Measurements from ENCODE around the gene USF3. TPM values are rescaled to one million over a fixed set of nuclear protein-coding genes. Genes with fewer than 3 reads are reported as not detected.

USF3 gene
- total and polyA plus RNA-seq, 2 of the 13 experiments (the other 11 are each of a cell fraction or from before 2014, with no cell fraction given), result 6.3 to 15.2 TPM

- TF ChIP-seq, protein P1, sequence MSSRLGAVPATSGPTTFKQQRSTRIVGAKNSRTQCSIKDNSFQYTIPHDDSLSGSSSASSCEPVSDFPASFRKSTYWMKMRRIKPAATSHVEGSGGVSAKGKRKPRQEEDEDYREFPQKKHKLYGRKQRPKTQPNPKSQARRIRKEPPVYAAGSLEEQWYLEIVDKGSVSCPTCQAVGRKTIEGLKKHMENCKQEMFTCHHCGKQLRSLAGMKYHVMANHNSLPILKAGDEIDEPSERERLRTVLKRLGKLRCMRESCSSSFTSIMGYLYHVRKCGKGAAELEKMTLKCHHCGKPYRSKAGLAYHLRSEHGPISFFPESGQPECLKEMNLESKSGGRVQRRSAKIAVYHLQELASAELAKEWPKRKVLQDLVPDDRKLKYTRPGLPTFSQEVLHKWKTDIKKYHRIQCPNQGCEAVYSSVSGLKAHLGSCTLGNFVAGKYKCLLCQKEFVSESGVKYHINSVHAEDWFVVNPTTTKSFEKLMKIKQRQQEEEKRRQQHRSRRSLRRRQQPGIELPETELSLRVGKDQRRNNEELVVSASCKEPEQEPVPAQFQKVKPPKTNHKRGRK (CRISPR knock-in tag; IDR thresholded peaks at IDR 0.05), result no peak
- peak; percentile 88 for TF ChIP-seq PHF21A (CRISPR knock-in tag; IDR thresholded peaks at IDR 0.05)
- TF ChIP-seq RAD21 (CRISPR knock-in tag; IDR thresholded peaks at IDR 0.05), result no peak
- no peak for TF ChIP-seq ZNF605 (CRISPR knock-in tag; IDR thresholded peaks at IDR 0.05)
- TF ChIP-seq HMGXB3 (CRISPR knock-in tag; IDR thresholded peaks at IDR 0.05; ENCODE audit: borderline replicate concordance), result no peak
- no peak for TF ChIP-seq ZNF225 (CRISPR knock-in tag; IDR thresholded peaks at IDR 0.05)
- no peak for TF ChIP-seq RFX3 (CRISPR knock-in tag; IDR thresholded peaks at IDR 0.05)
- TF ChIP-seq ZNF7 (CRISPR knock-in tag; IDR thresholded peaks at IDR 0.05), result no peak
- no peak for TF ChIP-seq ETS1 (CRISPR knock-in tag; IDR thresholded peaks at IDR 0.05)
- no peak for TF ChIP-seq ZKSCAN1 (IDR thresholded peaks at IDR 0.05; ENCODE audit: low read length)
- TF ChIP-seq ELF1 (CRISPR knock-in tag; IDR thresholded peaks at IDR 0.05), result no peak
- TF ChIP-seq ZNF660 (CRISPR knock-in tag; IDR thresholded peaks at IDR 0.05; ENCODE audit: borderline replicate concordance, low read depth), result no peak
- TF ChIP-seq POLR2G (IDR thresholded peaks at IDR 0.05; ENCODE audit: low read depth, low read length), result no peak
- TF ChIP-seq, protein P2, sequence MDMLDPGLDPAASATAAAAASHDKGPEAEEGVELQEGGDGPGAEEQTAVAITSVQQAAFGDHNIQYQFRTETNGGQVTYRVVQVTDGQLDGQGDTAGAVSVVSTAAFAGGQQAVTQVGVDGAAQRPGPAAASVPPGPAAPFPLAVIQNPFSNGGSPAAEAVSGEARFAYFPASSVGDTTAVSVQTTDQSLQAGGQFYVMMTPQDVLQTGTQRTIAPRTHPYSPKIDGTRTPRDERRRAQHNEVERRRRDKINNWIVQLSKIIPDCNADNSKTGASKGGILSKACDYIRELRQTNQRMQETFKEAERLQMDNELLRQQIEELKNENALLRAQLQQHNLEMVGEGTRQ (IDR thresholded peaks at IDR 0.05; ENCODE audit: low read depth, low read length), result no peak
- TF ChIP-seq, protein P2 (CRISPR knock-in tag; IDR thresholded peaks at IDR 0.05; ENCODE audit: borderline replicate concordance), result no peak
- TF ChIP-seq IRF9 (CRISPR knock-in tag; IDR thresholded peaks at IDR 0.05; ENCODE audit: borderline replicate concordance), result no peak
- no peak for TF ChIP-seq ZNF773 (CRISPR knock-in tag; IDR thresholded peaks at IDR 0.05; ENCODE audit: borderline replicate concordance)
- no peak for TF ChIP-seq ZNF75D (CRISPR knock-in tag; IDR thresholded peaks at IDR 0.05; ENCODE audit: borderline replicate concordance)
- TF ChIP-seq, protein P3, sequence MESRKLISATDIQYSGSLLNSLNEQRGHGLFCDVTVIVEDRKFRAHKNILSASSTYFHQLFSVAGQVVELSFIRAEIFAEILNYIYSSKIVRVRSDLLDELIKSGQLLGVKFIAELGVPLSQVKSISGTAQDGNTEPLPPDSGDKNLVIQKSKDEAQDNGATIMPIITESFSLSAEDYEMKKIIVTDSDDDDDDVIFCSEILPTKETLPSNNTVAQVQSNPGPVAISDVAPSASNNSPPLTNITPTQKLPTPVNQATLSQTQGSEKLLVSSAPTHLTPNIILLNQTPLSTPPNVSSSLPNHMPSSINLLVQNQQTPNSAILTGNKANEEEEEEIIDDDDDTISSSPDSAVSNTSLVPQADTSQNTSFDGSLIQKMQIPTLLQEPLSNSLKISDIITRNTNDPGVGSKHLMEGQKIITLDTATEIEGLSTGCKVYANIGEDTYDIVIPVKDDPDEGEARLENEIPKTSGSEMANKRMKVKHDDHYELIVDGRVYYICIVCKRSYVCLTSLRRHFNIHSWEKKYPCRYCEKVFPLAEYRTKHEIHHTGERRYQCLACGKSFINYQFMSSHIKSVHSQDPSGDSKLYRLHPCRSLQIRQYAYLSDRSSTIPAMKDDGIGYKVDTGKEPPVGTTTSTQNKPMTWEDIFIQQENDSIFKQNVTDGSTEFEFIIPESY (CRISPR knock-in tag; IDR thresholded peaks at IDR 0.05), result no peak
Observed at GRCh38 chr3:113663324-113663750, 33.1 kb downstream of the USF3 start (continued).
